Activated CD4-positive, alpha-beta T cell treated with anti-CD3 and anti-CD28 coated beads, Interleukin-2, amount 50 U/mL, for 24 hours (primary cell): ENCODE measurements around the gene CA5A.
"Not testable (repeated sequence)": the region's sequence is repeated elsewhere in the genome, so short reads cannot be mapped to it uniquely, and the experiment has no call there.

Source experiments
- DNase-seq, 2 donors: peaks; one replicate each; pipeline ENCODE4 v3.0.0-alpha.2; 2020; ENCODE audit warnings: low read depth in 1 of 2, low spot score in 1 of 2

The CA5A gene

GRCh38 chr16:87936375-87937230 is at the start of gene CA5A:
CA5A (minus strand) TSS chr16:87936529; CDS start chr16:87936450, 79 bp downstream.
- no peak for DNase-seq

- not testable (repeated sequence) for DNase-seq
Measured at GRCh38 chr16:87985493-87985892, 49.2 kb upstream of the CA5A start.

- DNase-seq: no peak
Measured at GRCh38 chr16:87984632-87985267, 48.4 kb upstream of the CA5A start.

- not testable (repeated sequence) for DNase-seq
Measured at GRCh38 chr16:87984180-87984579, 47.9 kb upstream of the CA5A start.

GRCh38 chr16:87983737-87984097 is 47.4 kb upstream of the CA5A start:
- DNase-seq: peak in 1 of 2 donors; percentile 58

GRCh38 chr16:87983072-87983736 is 46.9 kb upstream of the CA5A start:
- DNase-seq: not testable (repeated sequence)

GRCh38 chr16:87982581-87983041 is 46.3 kb upstream of the CA5A start:
- DNase-seq: no peak

GRCh38 chr16:87981376-87981775 is 45.0 kb upstream of the CA5A start:
- DNase-seq: not testable (repeated sequence)

- DNase-seq: not testable (repeated sequence)
Measured at GRCh38 chr16:87979911-87980630, 43.7 kb upstream of the CA5A start.

- DNase-seq: no peak
Measured at GRCh38 chr16:87979352-87979751, 43.0 kb upstream of the CA5A start.

GRCh38 chr16:87978127-87978526 is 41.8 kb upstream of the CA5A start:
- no peak for DNase-seq

- DNase-seq: no peak
Measured at GRCh38 chr16:87976665-87977064, 40.3 kb upstream of the CA5A start.

GRCh38 chr16:87974178-87974577 is 37.8 kb upstream of the CA5A start:
- no peak for DNase-seq

- DNase-seq: no peak
Measured at GRCh38 chr16:87973717-87974116, 37.4 kb upstream of the CA5A start.

- no peak for DNase-seq
Measured at GRCh38 chr16:87971933-87972332, 35.6 kb upstream of the CA5A start.

- no peak for DNase-seq
Measured at GRCh38 chr16:87970186-87970585, 33.9 kb upstream of the CA5A start.

GRCh38 chr16:87968541-87968940 is 32.2 kb upstream of the CA5A start:
- DNase-seq: no peak

- DNase-seq: no peak
Measured at GRCh38 chr16:87966685-87967185, 30.4 kb upstream of the CA5A start.

- no peak for DNase-seq
Measured at GRCh38 chr16:87966064-87966645, 29.8 kb upstream of the CA5A start.

- no peak for DNase-seq
Measured at GRCh38 chr16:87965417-87965816, 29.1 kb upstream of the CA5A start.
